AG04449 (cell line): ENCODE measurements around the gene GTF2F1.
A peak's percentile ranks its signal among the peaks of the same experiment; 100 is the strongest.
"Not testable (repeated sequence)": the region's sequence is repeated elsewhere in the genome, so short reads cannot be mapped to it uniquely, and the experiment has no call there.

Experiments used
- CTCF ChIA-PET: fragments of 350-600 bp; formaldehyde crosslinking; extraction: SDS; loops from one replicate; lab custom pipeline; 2021; ENCODE audit warnings: antibody characterized with exemption; lab: Yijun Ruan, JAX
- POLR2A ChIA-PET: fragments of 400-600, 350-600 bp; formaldehyde crosslinking; extraction: SDS; loops from one replicate; lab custom pipeline; 2020; ENCODE audit warnings: antibody characterized with exemption, inconsistent platforms; lab: Yijun Ruan, JAX
- DNase-seq: peaks from one replicate; pipeline ENCODE4 v3.0.0-alpha.2; 2010; ENCODE audit warnings: low read depth, low spot score
- H3K4me3 ChIP-seq: 2 replicates; pipeline ENCODE4 v1.5.1; 2011; ENCODE audit warnings: low read depth, mild to moderate bottlenecking, control low read depth, low read length
- TF ChIP-seq, protein P1 (sequence below): IDR thresholded peaks from one replicate; pipeline ENCODE4 v1.5.1; 2011; ENCODE audit warnings: mild to moderate bottlenecking, moderate library complexity, low read length, control low read depth, inconsistent platforms; ENCODE audit not compliant: insufficient read depth; ENCODE audit errors: missing control alignments

Gene GTF2F1

DNA sequence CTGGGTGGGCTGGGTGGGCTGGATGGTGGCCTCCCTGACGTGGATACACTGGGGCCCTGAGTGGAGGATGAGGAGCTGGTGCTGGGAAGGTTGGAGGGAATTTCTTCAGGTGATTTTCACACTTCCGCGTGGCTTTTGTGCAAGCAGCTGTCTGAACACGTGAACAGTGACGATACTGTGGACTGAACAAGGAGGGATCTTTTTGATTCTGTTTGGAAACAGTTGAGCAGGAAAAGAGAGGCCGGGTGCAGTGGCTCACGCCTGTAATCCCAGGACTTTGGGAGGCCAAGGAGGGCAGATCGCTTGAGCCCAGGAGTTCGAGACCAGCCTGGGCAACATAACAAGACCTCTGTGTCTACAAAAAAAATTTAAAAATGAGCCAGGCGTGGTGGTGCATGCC lies 9.1 kb upstream of the GTF2F1 start:
- DNase-seq: no peak
- ChIA-PET POLR2A (no interaction called here), CTCF (interaction anchor here (1.2 kb wide), 1 partner anchor 20 kb away, joined by 3 read pairs; no protein-coding TSS in a partner anchor)
- no peak overlapping the region for H3K4me3 ChIP-seq
- TF ChIP-seq, protein P1, sequence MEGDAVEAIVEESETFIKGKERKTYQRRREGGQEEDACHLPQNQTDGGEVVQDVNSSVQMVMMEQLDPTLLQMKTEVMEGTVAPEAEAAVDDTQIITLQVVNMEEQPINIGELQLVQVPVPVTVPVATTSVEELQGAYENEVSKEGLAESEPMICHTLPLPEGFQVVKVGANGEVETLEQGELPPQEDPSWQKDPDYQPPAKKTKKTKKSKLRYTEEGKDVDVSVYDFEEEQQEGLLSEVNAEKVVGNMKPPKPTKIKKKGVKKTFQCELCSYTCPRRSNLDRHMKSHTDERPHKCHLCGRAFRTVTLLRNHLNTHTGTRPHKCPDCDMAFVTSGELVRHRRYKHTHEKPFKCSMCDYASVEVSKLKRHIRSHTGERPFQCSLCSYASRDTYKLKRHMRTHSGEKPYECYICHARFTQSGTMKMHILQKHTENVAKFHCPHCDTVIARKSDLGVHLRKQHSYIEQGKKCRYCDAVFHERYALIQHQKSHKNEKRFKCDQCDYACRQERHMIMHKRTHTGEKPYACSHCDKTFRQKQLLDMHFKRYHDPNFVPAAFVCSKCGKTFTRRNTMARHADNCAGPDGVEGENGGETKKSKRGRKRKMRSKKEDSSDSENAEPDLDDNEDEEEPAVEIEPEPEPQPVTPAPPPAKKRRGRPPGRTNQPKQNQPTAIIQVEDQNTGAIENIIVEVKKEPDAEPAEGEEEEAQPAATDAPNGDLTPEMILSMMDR: no peak

- CTCF ChIA-PET, H3K4me3 ChIP-seq, DNase-seq: not testable (repeated sequence)
- POLR2A ChIA-PET: interaction anchor here (0.7 kb wide), 1 partner anchor 28 kb away, joined by 3 read pairs; no protein-coding TSS in a partner anchor
Measured at GRCh38 chr19:6400062-6400944, 7.3 kb upstream of the GTF2F1 start.

DNA sequence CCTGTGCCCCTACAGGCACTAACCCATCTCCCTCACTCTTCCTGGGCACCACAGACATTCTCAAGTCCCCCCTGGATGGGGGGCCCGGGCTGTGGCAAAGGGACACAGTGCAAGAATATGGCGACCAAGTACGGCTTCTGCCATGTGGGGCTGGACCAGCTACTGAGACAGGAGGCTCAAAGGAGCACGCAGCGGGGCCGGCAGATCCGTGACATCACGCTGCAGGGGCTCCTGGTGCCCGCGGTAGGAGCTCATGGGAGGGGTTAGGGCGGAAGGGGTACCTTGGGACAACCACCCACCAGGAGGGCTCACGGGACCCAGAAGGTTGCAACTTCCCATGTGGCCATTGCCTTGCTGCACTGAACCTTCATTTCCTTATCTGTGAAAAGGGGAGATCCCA lies 3.3 kb upstream of the GTF2F1 start:
- no peak for DNase-seq
- CTCF ChIA-PET: no interaction called here
- no peak overlapping the region for H3K4me3 ChIP-seq
- TF ChIP-seq, protein P1: no peak
- POLR2A ChIA-PET: no interaction called here

GRCh38 chr19:6394831-6395230 lies 1.9 kb upstream of the GTF2F1 start:
- ChIA-PET CTCF (no interaction called here), POLR2A (no interaction called here)
- no peak overlapping the region for H3K4me3 ChIP-seq
- DNase-seq: no peak
- TF ChIP-seq, protein P1: no peak

DNA sequence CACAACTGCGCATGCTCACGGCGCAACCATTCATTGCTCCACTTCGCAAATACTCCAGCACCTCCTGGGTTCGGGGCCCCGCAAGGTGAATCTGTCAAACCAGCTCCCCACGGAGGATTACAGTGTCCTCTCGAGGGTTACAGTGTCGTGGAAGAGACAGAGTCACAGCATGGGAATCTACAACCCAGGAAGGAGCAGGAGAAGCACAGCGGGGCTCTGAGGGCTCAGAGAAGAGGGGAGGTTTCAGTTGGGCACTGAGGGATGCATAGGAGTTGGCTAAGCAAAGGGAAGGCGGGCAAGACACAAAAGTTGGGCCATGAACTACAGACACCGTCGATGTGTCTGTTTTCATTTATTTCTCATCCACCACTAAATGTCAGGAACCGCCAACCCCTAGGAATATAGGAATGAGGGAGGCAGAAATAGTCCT lies 1.0 kb upstream of the GTF2F1 start:
- H3K4me3 ChIP-seq: peak overlapping the region; percentile 82
- TF ChIP-seq, protein P1: no peak
- ChIA-PET POLR2A (interaction anchor here (0.7 to 1.7 kb wide), 3 partner anchors 16 to 26 kb away, joined by 3 to 9 read pairs (median 4); partner anchors contain the start of gene ALKBH7), CTCF (interaction anchor here (0.9 to 1.0 kb wide), 2 partner anchors 12 to 17 kb away, joined by 3 to 4 read pairs; no protein-coding TSS in a partner anchor)
- no peak for DNase-seq

DNA sequence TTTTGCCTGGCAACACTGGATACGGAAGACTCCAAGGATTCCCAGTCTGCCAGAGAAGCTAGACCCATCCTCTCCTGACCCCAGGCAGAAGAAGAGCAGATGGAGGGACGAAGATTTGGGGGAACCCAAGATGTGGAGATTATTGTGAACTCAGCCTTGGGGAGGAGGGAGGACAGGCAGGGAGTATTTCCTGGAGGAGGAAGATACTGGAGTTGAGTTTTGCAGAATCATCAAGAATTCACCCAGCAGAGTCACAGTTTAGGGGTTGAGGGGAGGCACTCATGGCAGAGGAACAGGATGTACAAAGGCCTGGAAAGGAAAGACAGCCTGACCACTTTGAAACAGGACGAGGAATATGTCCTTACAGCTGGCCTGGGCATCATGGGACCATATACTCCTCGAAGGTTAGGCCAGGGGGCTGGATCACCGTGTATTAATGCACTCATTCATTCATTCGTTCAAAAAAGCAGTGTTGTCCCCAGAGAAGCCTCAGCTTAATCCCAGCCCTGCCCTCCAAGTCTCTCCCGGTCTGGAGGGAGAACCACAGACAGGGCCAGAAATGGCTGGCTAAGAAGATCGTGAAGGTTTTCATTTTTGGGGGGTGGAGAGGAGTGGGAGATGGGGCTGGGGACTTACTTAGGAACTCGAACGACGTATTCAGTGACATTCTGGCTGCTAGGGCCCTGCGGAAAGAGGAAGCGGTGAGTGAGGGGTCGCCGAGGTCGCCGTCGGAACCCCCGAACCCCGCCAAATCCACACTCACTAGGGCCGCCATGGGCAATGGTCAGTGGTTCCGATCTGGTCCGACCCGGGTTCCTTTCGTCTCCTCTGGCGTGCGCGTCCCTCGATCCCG lies 517 bp downstream of the GTF2F1 start:
- no peak for DNase-seq
- peak overlapping the region; percentile 82 for H3K4me3 ChIP-seq
- TF ChIP-seq, protein P1: no peak
- POLR2A ChIA-PET: interaction anchor here (0.6 to 1.7 kb wide), 3 partner anchors 11 to 103 kb away, joined by 3 to 9 read pairs (median 5); partner anchors contain the start of gene ALKBH7
- CTCF ChIA-PET: interaction anchor here (1.1 kb wide), 1 partner anchor 166 kb away, joined by 3 read pairs; no protein-coding TSS in a partner anchor
